Ascending aorta (tissue), 2 donors: ENCODE results near the gene GNB5. TPM values are rescaled to one million over a fixed set of nuclear protein-coding genes. Genes with fewer than 3 reads are reported as not detected.
"Not testable (repeated sequence)": the region's sequence is repeated elsewhere in the genome, so short reads cannot be mapped to it uniquely, and the experiment has no call there.

Source experiments
- DNase-seq, 2 donors: peaks; one replicate each; pipeline ENCODE4 v3.0.0-alpha.2; 2019; ENCODE audit warnings: low spot score in 2 of 2
- H3K27ac ChIP-seq, 2 donors: fragments of 200-600 bp; sonication (generic); one replicate each; pipeline ENCODE4 v1.5.1; 2016 to 2017; ENCODE audit warnings: mild to moderate bottlenecking in 1 of 2
- H3K27me3 ChIP-seq: fragments of 200-600 bp; sonication (generic); one replicate; pipeline ENCODE4 v1.5.1; 2017
- H3K36me3 ChIP-seq, 2 donors: fragments of 200-600 bp; sonication (generic); one replicate each; pipeline ENCODE4 v1.5.1; 2016
- H3K4me1 ChIP-seq, 2 donors: fragments of 200-600 bp; sonication (generic); one replicate each; pipeline ENCODE4 v1.5.1; 2016 to 2017; ENCODE audit warnings: mild to moderate bottlenecking in 1 of 2
- H3K4me3 ChIP-seq, 2 donors: fragments of 200-600 bp; sonication (generic); one replicate each; pipeline ENCODE4 v1.5.1; 2016 to 2017; ENCODE audit warnings: mild to moderate bottlenecking in 1 of 2
- H3K9me3 ChIP-seq, 2 donors: fragments of 200-600 bp; sonication (generic); one replicate each; pipeline ENCODE4 v1.5.1; 2016
- CTCF ChIP-seq, 3 experiments: fragments of 200-600 bp in 2 of 3; fragments of 450-650 bp in 1 of 3; sonication (generic) in 2 of 3; IDR thresholded peaks; one replicate each; pipeline ENCODE4 v1.5.1; 2016 to 2019; ENCODE audit warnings: antibody characterized with exemption in 3 of 3, mild to moderate bottlenecking in 1 of 3, moderate library complexity in 1 of 3
- intact Hi-C: fragments of 100-400 bp; cut with DNase I; formaldehyde crosslinking; loops from one replicate; pipeline ENCODE4 v1.15.1; 2023
- total RNA-seq: library from RNA; depleted of rRNA; stranded (reverse); fragments of >200 nt; gene quantifications from one replicate; pipeline ENCODE4 v1.1.0, GENCODE V29; 2016

Gene GNB5
- 8.8 TPM for total RNA-seq

- Histone ChIP-seq H3K4me1 (no peaks in the 10 kb centered on the region), H3K4me3 (no peak within 1 kb of the TSS), H3K27me3 (no peaks in the 10 kb centered on the region), H3K27ac (no peak within 1 kb of the TSS), H3K36me3 (no peaks in the 10 kb centered on the region), H3K9me3 (no peaks in the 10 kb centered on the region)
- intact Hi-C loops = no loop called here
- no peak for DNase-seq
- no peak for TF ChIP-seq CTCF (IDR thresholded peaks at IDR 0.05)
These were observed at the start of gene GNB5 for GRCh38 chr15:52191207-52191606. Gene GNB5, minus strand, starts transcription at chr15:52191392. Its CDS starts 6,716 bp downstream, at chr15:52184676.

- intact Hi-C loops = no loop called here
- Histone ChIP-seq H3K4me3 (no peak overlapping the region), H3K27ac (no peak overlapping the region), H3K36me3 (no peaks in the 10 kb centered on the region), H3K4me1 (no peaks in the 10 kb centered on the region), H3K27me3 (no peaks in the 10 kb centered on the region), H3K9me3 (no peaks in the 10 kb centered on the region)
- no peak for DNase-seq
- no peak for TF ChIP-seq CTCF (IDR thresholded peaks at IDR 0.05)
These were observed 49.0 kb upstream of the GNB5 start for GRCh38 chr15:52240166-52240565.

GRCh38 chr15:52238989-52239525 is 47.9 kb upstream of the GNB5 start:
- H3K4me3 ChIP-seq, intact Hi-C loops, H3K9me3 ChIP-seq, H3K27ac ChIP-seq, H3K4me1 ChIP-seq, H3K27me3 ChIP-seq, H3K36me3 ChIP-seq, DNase-seq: not testable (repeated sequence)

GRCh38 chr15:52238149-52238548 is 47.0 kb upstream of the GNB5 start:
- intact Hi-C loops = no loop called here

GRCh38 chr15:52236013-52236412 is 44.8 kb upstream of the GNB5 start:
- no peak for DNase-seq
- no peak overlapping the region for H3K4me3 ChIP-seq
- no peak overlapping the region for H3K27ac ChIP-seq
- no peaks in the 10 kb centered on the region for H3K4me1 ChIP-seq
- no peaks in the 10 kb centered on the region for H3K27me3 ChIP-seq
- TF ChIP-seq CTCF (IDR thresholded peaks at IDR 0.05) = no peak
- H3K9me3 ChIP-seq = no peaks in the 10 kb centered on the region
- no peaks in the 10 kb centered on the region for H3K36me3 ChIP-seq
- intact Hi-C loops = no loop called here

More at GRCh38 chr15:52238149-52238548, 47.0 kb upstream of the GNB5 start:
- Histone ChIP-seq H3K4me3 (no peak overlapping the region), H3K4me1 (no peaks in the 10 kb centered on the region), H3K36me3 (no peaks in the 10 kb centered on the region), H3K27ac (no peak overlapping the region), H3K27me3 (no peaks in the 10 kb centered on the region), H3K9me3 (no peaks in the 10 kb centered on the region)
- no peak for TF ChIP-seq CTCF (IDR thresholded peaks at IDR 0.05)
- DNase-seq = no peak

GRCh38 chr15:52234596-52235541 is 43.7 kb upstream of the GNB5 start:
- DNase-seq = no peak
- H3K27ac ChIP-seq = no peak overlapping the region
- no peaks in the 10 kb centered on the region for H3K9me3 ChIP-seq
- no peaks in the 10 kb centered on the region for H3K27me3 ChIP-seq
- no peak overlapping the region for H3K4me3 ChIP-seq
- H3K4me1 ChIP-seq = no peaks in the 10 kb centered on the region
- no peak for TF ChIP-seq CTCF (IDR thresholded peaks at IDR 0.05)
- intact Hi-C loops = no loop called here
- no peaks in the 10 kb centered on the region for H3K36me3 ChIP-seq
